Ishikawa (cell line): ENCODE results near the gene CCDC50.

Experiments
- CEBPB ChIP-seq: IDR thresholded peaks from 2 replicates; pipeline ENCODE4 v1.6.1; 2012
- CREB1 ChIP-seq: IDR thresholded peaks from 2 replicates; pipeline ENCODE4 v1.6.1; 2012; ENCODE audit warnings: low read depth
- EGR1 ChIP-seq: IDR thresholded peaks from 2 replicates; pipeline ENCODE4 v1.6.1; 2012
- EP300 ChIP-seq: IDR thresholded peaks from 2 replicates; pipeline ENCODE4 v1.6.1; 2012; ENCODE audit warnings: borderline replicate concordance
- FOXM1 ChIP-seq: IDR thresholded peaks from 2 replicates; pipeline ENCODE4 v1.6.1; 2012; ENCODE audit warnings: low read depth, borderline replicate concordance
- NFIC ChIP-seq: IDR thresholded peaks from 2 replicates; pipeline ENCODE4 v1.6.1; 2012
- RAD21 ChIP-seq: IDR thresholded peaks from 2 replicates; pipeline ENCODE4 v1.6.1; 2012; ENCODE audit warnings: low read depth
- REST ChIP-seq: IDR thresholded peaks from 2 replicates; pipeline ENCODE4 v1.6.1; 2012; ENCODE audit warnings: low read depth, mild to moderate bottlenecking
- TAF1 ChIP-seq: IDR thresholded peaks from 2 replicates; pipeline ENCODE4 v1.6.1; 2012; ENCODE audit warnings: low read depth, mild to moderate bottlenecking
- TCF12 ChIP-seq: IDR thresholded peaks from 2 replicates; pipeline ENCODE4 v1.6.1; 2012; ENCODE audit warnings: low read depth
- TEAD4 ChIP-seq: IDR thresholded peaks from 2 replicates; pipeline ENCODE4 v1.6.1; 2012
- YY1 ChIP-seq: IDR thresholded peaks from 2 replicates; pipeline ENCODE4 v1.6.1; 2012; ENCODE audit warnings: low read depth
- ZBTB7A ChIP-seq: IDR thresholded peaks from 2 replicates; pipeline ENCODE4 v1.6.1; 2012; ENCODE audit warnings: low read depth
- TF ChIP-seq, protein P1 (sequence below): IDR thresholded peaks from 2 replicates; pipeline ENCODE4 v1.6.1; 2012
- TF ChIP-seq, protein P2 (sequence below): IDR thresholded peaks from 2 replicates; pipeline ENCODE4 v1.6.1; 2012

Gene CCDC50

DNA sequence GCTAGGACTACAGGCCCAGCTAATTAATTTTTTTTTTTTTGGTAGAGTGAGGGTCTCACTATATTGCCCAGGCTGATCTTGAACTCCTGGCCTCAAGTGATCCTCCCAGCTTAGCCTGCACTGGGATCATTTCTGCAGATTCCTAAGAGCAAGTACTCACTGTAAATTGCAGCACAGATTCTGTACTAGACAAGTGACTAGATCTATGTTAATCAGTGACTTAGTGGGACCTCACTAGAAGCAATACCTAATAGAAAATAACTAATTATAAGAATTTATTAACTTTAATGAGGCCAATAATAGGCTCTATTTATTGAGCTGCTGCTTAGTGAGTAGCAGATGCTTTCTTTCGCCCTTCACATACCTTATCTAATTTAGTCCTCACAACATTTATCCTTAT is 11.8 kb downstream of the CCDC50 start:
- TF ChIP-seq, protein P1, sequence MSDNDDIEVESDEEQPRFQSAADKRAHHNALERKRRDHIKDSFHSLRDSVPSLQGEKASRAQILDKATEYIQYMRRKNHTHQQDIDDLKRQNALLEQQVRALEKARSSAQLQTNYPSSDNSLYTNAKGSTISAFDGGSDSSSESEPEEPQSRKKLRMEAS: no peak
- TF ChIP-seq ZBTB7A: no peak
- no peak for TF ChIP-seq YY1

DNA sequence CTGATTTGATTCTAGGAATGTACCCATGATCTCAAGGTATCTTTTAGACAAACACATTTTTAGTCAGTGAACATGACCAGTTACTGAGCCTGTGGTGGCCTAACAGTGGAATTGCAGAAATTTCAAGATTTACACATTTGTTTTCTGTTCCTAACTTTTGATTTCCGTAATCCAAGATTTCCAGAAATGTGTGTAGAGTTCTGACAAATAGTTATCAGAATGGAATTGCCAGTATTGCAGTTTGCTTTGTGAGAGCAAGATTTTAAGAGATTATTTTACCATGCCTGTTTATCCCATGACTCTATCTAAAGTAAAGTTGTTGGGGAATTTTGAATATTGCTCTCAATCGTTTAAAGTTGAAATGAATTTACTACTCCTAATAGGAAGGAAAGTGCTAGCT is 12.8 kb downstream of the CCDC50 start:
- TF ChIP-seq EGR1 (no peak), ZBTB7A (no peak), CEBPB (no peak), YY1 (no peak), REST (no peak), TCF12 (no peak)
- TF ChIP-seq, protein P2, sequence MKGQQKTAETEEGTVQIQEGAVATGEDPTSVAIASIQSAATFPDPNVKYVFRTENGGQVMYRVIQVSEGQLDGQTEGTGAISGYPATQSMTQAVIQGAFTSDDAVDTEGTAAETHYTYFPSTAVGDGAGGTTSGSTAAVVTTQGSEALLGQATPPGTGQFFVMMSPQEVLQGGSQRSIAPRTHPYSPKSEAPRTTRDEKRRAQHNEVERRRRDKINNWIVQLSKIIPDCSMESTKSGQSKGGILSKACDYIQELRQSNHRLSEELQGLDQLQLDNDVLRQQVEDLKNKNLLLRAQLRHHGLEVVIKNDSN: no peak

DNA sequence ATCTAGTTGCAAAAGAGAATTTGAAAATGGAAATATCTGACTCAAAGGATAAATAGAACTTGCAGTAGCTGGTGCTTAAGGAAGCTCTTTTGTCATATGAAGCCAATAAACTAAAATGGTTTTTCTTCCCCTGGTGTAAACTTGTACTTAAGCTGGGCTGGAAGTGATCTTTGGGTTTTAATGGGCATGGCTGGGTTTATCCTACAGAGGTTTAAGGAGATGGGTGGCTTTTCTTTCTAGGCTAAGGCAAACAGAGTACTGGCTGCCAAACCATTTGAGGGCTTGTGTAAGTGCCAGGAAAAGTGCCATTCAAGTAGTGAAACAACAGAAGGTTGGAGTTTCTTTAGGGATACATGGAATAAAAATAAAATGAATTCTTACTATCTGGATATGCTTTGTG is 13.2 kb downstream of the CCDC50 start:
- TF ChIP-seq FOXM1: no peak
- TF ChIP-seq, protein P1: no peak
- TF ChIP-seq, protein P2: no peak
- TF ChIP-seq EGR1: no peak
- TF ChIP-seq CREB1: no peak
- no peak for TF ChIP-seq REST
- TF ChIP-seq ZBTB7A: no peak
- no peak for TF ChIP-seq RAD21

GRCh38 chr3:191343115-191343514 is 13.9 kb downstream of the CCDC50 start:
- TF ChIP-seq REST (no peak), ZBTB7A (no peak), CREB1 (no peak), EP300 (no peak), YY1 (no peak), TEAD4 (no peak), FOXM1 (no peak), EGR1 (no peak), TCF12 (no peak), TAF1 (no peak), RAD21 (no peak), CEBPB (no peak)
- TF ChIP-seq, protein P1: no peak

GRCh38 chr3:191343913-191344312 is 14.7 kb downstream of the CCDC50 start:
- no peak for TF ChIP-seq TCF12
- no peak for TF ChIP-seq ZBTB7A
- TF ChIP-seq CEBPB: no peak
- no peak for TF ChIP-seq FOXM1
- no peak for TF ChIP-seq NFIC
- TF ChIP-seq, protein P1: no peak
- TF ChIP-seq CREB1: no peak
- no peak for TF ChIP-seq TEAD4
- no peak for TF ChIP-seq EP300
- no peak for TF ChIP-seq RAD21
- TF ChIP-seq, protein P2: no peak
- no peak for TF ChIP-seq EGR1
- no peak for TF ChIP-seq TAF1
